ENCODE results near the gene CTPS1. TPM values are rescaled to one million over a fixed set of nuclear protein-coding genes. Genes with fewer than 3 reads are reported as not detected.

CTPS1 gene
- total and polyA plus RNA-seq, 10 donors = 7.9 to 27.7 (median 16.1) TPM

DNA sequence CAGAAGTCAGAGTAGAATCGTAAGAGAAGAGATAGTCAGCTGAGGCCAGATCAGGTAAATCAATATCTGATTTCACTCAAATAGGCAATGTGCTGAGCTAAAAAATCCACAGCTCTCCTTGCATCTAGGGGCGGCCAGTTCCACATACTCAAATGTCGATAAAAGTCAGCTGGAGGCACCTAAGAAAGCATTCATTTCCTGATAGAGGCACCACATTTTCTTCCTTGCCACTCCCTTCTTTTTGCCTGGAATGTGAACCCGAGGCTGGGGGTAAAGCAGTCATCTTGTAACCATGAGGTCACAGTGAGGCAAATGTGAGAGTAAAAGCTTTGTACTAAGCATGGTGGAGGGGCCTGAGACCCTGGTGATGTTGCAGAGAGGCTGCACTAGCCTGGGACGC is 24.2 kb upstream of the CTPS1 start:
- WGBS, 5 donors = 68 to 83% (median 73%) methylated on average over 5 of the region's 5 CpGs
- peaks cover 0 to 24% (median 12%) of the 10 kb centered on the region in 6 donors for H3K4me1 ChIP-seq
- no peak overlapping the region for H3K27ac ChIP-seq
- H3K27me3 ChIP-seq (replicated peaks in 1 of 7) = peaks cover 0 to 33% (median 4%) of the 10 kb centered on the region in 7 donors
- intact Hi-C loops (cut with DNase I; ENCODE audit: low total_unique reads) = loop anchor here (10.0 kb wide), 1 partner anchor 340 kb away; no protein-coding TSS in a partner anchor
- H3K36me3 ChIP-seq = no peaks in the 10 kb centered on the region
- no peak overlapping the region for H3K4me3 ChIP-seq
- H3K9me3 ChIP-seq = peaks cover 0 to 6% (median 0%) of the 10 kb centered on the region in 8 donors
- no peak for DNase-seq
- no peak for TF ChIP-seq POLR2AphosphoS5 (IDR thresholded peaks at IDR 0.05)
- TF ChIP-seq CTCF (IDR thresholded peaks at IDR 0.05 in 8 of 11, conservative IDR thresholded peaks at IDR 0.05 in 3 of 11) = no peak
- no peak for TF ChIP-seq POLR2A (IDR thresholded peaks at IDR 0.05)

GRCh38 chr1:40956407-40956806 is 23.1 kb upstream of the CTPS1 start:
- Histone ChIP-seq H3K9me3 (peaks cover 0 to 6% (median 0%) of the 10 kb centered on the region in 8 donors), H3K27ac (no peak overlapping the region), H3K27me3 (replicated peaks in 1 of 7) (peaks cover 0 to 33% (median 4%) of the 10 kb centered on the region in 7 donors), H3K4me3 (no peak overlapping the region), H3K4me1 (peaks cover 0 to 24% (median 12%) of the 10 kb centered on the region in 6 donors), H3K36me3 (no peaks in the 10 kb centered on the region)
- intact Hi-C loops (cut with DNase I; ENCODE audit: low total_unique reads) = loop anchor here (10.0 kb wide), 1 partner anchor 342 kb away; no protein-coding TSS in a partner anchor
- 9 to 32% (median 16%) methylated on average over 1 of the region's 1 CpG for WGBS, 5 donors
- no peak for DNase-seq
- TF ChIP-seq POLR2AphosphoS5 (IDR thresholded peaks at IDR 0.05) = no peak
- no peak for TF ChIP-seq POLR2A (IDR thresholded peaks at IDR 0.05)
- TF ChIP-seq CTCF (IDR thresholded peaks at IDR 0.05 in 8 of 11, conservative IDR thresholded peaks at IDR 0.05 in 3 of 11) = no peak

DNA sequence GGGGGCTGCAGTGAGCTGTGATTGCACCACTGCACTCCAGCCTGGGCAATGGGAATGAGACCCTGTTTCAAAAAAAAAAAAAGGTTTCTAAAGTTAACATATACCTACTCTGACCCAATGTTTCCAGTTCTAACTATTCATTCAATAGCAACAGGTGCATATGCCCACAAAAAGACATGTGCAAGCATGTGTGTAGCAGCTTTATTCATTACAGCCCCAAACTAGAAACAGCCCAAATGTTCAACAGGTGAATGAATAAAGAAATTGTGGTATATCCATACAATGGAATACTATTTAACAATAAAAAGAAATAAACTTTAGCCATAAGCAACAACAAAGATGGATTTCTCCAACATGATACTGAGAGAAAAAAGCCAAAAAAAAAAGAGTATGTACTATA is 21.3 kb upstream of the CTPS1 start:
- no peak overlapping the region for H3K4me3 ChIP-seq
- no peaks in the 10 kb centered on the region for H3K36me3 ChIP-seq
- H3K27me3 ChIP-seq (replicated peaks in 1 of 7) = peaks cover 0 to 17% (median 4%) of the 10 kb centered on the region in 7 donors
- H3K4me1 ChIP-seq = peaks cover 0 to 15% (median 7%) of the 10 kb centered on the region in 6 donors
- peaks cover 0 to 6% (median 0%) of the 10 kb centered on the region in 8 donors for H3K9me3 ChIP-seq
- H3K27ac ChIP-seq = no peak overlapping the region
- intact Hi-C loops (cut with DNase I; ENCODE audit: low total_unique reads) = loop anchor here (10.0 kb wide), 1 partner anchor 343 kb away; no protein-coding TSS in a partner anchor
- no peak for DNase-seq
- TF ChIP-seq POLR2AphosphoS5 (IDR thresholded peaks at IDR 0.05) = no peak
- no peak for TF ChIP-seq POLR2A (IDR thresholded peaks at IDR 0.05)
- no peak for TF ChIP-seq CTCF (IDR thresholded peaks at IDR 0.05 in 8 of 11, conservative IDR thresholded peaks at IDR 0.05 in 3 of 11)

GRCh38 chr1:40965531-40965930 is 14.0 kb upstream of the CTPS1 start:
- Histone ChIP-seq H3K27me3 (replicated peaks in 1 of 7) (no peaks in the 10 kb centered on the region), H3K36me3 (no peaks in the 10 kb centered on the region), H3K4me3 (no peak overlapping the region), H3K27ac (no peak overlapping the region), H3K9me3 (no peaks in the 10 kb centered on the region), H3K4me1 (peaks cover 0 to 8% (median 0%) of the 10 kb centered on the region in 6 donors)
- DNase-seq = no peak
- TF ChIP-seq POLR2A (IDR thresholded peaks at IDR 0.05) (no peak), POLR2AphosphoS5 (IDR thresholded peaks at IDR 0.05) (no peak), CTCF (IDR thresholded peaks at IDR 0.05 in 8 of 11, conservative IDR thresholded peaks at IDR 0.05 in 3 of 11) (no peak)
- WGBS, 5 donors = 56 to 66% (median 64%) methylated on average over 10 of the region's 10 CpGs
- intact Hi-C loops (cut with DNase I; ENCODE audit: low total_unique reads) = no loop called here
